IPS DF 6.9 (cell line): ENCODE data around the gene DYNLRB2.

ENCODE experiments used
- DNase-seq: peaks from one replicate; pipeline ENCODE4 v3.0.0-alpha.2; 2013; ENCODE audit warnings: low read depth, low spot score
- H3K27ac ChIP-seq: one replicate; pipeline ENCODE4 v1.5.1; 2013; ENCODE audit warnings: low read length, control low read depth
- H3K27me3 ChIP-seq: 2 replicates; pipeline ENCODE4 v1.6.1; 2013; ENCODE audit warnings: mild to moderate bottlenecking, low read length; ENCODE audit not compliant: control insufficient read depth, insufficient read depth
- H3K36me3 ChIP-seq: 2 replicates; pipeline ENCODE4 v1.6.1; 2013; ENCODE audit warnings: low read length; ENCODE audit not compliant: control insufficient read depth, insufficient read depth
- H3K4me1 ChIP-seq: 2 replicates; pipeline ENCODE4 v1.6.1; 2013; ENCODE audit warnings: low read length; ENCODE audit not compliant: control insufficient read depth, insufficient read depth
- H3K4me3 ChIP-seq: 2 replicates; pipeline ENCODE4 v1.5.1; 2013; ENCODE audit warnings: mild to moderate bottlenecking, low read length
- H3K9me3 ChIP-seq: 2 replicates; pipeline ENCODE4 v1.6.1; 2013; ENCODE audit warnings: low read length, inconsistent platforms; ENCODE audit not compliant: control insufficient read depth, insufficient read depth
- WGBS: extraction: QIAGEN DNeasy Blood & Tissue Kit; methylation state at CpG from one replicate; pipeline ENCODE4 v1.1.7; 2013; ENCODE audit warnings: mixed read lengths, missing lambda C conversion rate; ENCODE audit not compliant: insufficient read length, insufficient coverage; 5-methylcytosine and 5-hydroxymethylcytosine counted together

DYNLRB2 gene

DNA sequence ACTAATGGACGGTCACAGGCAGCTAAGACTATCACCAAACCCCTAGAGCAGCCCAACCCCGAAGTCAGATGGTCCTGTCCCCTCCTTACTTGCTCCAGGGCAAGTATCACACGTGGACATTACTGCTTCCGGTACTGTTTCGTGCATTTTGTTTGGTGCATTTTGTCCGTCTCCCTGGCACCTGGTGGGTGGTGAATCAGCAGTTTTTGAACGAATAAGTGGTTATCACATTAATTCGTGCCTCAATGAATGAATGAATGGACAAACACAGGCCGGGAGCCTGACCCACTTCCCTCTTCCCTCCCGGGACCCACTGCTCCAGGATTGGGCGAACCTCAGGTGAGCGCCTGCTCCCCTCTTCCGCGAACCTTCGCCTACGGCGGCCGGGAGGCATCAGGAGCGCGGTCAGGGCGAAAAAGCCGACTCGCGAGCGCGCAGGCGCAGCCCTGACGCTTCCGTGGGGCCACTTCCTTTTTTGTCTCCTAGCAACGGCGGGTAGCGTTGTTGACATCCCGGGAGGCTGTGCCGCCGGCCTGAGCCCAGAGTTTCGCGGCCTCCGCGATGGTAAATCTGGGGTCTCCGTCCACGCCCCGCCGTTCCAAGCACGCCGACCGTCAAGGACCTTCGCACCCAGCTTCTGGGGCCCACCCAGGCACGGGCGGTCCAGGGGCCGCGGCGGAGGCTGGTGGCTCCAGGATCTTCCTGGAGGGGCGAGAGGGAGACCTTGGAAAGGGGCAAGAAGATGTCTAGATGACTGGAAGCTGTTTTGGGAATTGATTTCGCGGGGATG is at the start of gene DYNLRB2:
Gene DYNLRB2, plus strand, starts transcription at position 478 of the 790 bp plus-strand sequence. Its CDS starts 84 bp downstream, at position 562.
- Histone ChIP-seq H3K27me3 (no peaks in the 10 kb centered on the region), H3K36me3 (no peaks in the 10 kb centered on the region), H3K4me1 (no peaks in the 10 kb centered on the region; the same call in 1 of the 2 replicates), H3K4me3 (peak within 1 kb of the TSS; percentile 66; the same call in 1 of the 2 replicates), H3K27ac (no peak within 1 kb of the TSS), H3K9me3 (no peaks in the 10 kb centered on the region)
- DNase-seq, result peak; percentile 76
- WGBS, result no CpG with 5 or more reads among the region's 55 CpGs

DNA sequence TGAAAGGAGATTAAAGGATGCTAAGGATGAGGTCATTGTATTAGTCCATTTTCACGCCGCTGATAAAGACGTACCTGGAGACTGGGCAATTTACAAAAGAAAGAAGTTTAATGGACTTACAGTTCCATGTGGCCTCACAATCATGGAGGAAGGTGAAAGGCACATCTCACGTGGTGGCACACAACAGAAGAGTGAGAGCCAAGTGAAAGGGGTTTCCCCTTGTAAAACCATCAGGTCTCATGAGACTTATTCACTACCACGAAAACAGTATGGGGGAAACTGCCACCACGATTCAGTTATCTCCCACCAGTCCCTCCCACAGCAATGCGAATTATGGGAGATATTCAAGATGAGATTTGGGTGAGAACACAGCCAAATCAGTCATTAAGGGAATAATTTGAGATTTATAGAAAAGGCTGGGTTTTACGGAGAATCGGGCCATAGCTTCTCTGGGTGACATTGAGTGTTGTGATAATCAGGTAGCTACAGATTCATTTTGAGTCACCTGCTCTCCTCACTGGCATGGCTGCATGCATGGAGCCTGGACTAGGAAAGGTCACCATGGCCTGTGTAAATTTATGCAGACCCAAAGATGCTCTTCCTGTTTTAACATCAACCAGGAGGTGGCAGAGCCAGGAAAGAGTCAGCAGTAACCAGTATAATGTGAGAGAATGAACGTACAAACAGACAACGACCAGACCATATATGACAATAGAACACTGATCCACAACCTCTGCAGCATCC is 40.5 kb upstream of the DYNLRB2 start:
- Histone ChIP-seq H3K27ac (no peak overlapping the region), H3K4me3 (no peak overlapping the region), H3K27me3 (no peaks in the 10 kb centered on the region), H3K36me3 (no peaks in the 10 kb centered on the region), H3K9me3 (no peaks in the 10 kb centered on the region), H3K4me1 (0 out of 2 replicates have a peak, but pooled peaks cover 1% of the 10 kb centered on the region)
- no CpG with 5 or more reads among the region's 11 CpGs for WGBS
- DNase-seq, result no peak

DNA sequence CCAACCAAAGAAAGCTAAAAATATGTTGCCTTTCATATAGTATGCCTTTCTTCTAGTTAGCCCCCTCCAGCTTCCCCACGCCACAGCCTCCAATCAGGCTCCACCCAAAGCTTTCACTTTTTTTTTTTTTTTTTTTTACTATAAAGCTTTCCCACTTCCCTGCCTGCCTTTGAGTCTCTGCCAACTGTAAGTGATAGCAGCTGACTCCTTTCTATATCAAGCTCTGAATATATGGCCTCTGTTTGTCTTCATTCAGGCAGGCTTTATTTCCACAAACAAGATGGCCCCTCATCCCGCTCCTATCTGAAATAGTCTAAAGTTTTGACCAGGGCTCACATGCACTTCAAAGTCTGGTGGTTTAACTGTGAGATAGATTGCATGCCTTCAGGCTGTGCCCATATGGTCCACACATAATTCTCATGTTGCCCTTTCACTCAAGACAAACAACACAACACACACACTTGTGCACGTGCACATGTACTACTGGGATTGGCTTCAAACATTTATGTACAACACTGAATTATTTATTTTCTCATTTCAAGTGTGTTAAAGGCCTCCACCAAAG is 39.8 kb upstream of the DYNLRB2 start:
- Histone ChIP-seq H3K4me1 (no peaks in the 10 kb centered on the region), H3K36me3 (no peaks in the 10 kb centered on the region), H3K27me3 (no peaks in the 10 kb centered on the region), H3K27ac (no peak overlapping the region), H3K4me3 (no peak overlapping the region), H3K9me3 (no peaks in the 10 kb centered on the region)
- no CpG with 5 or more reads among the region's 3 CpGs for WGBS
- no peak for DNase-seq

DNA sequence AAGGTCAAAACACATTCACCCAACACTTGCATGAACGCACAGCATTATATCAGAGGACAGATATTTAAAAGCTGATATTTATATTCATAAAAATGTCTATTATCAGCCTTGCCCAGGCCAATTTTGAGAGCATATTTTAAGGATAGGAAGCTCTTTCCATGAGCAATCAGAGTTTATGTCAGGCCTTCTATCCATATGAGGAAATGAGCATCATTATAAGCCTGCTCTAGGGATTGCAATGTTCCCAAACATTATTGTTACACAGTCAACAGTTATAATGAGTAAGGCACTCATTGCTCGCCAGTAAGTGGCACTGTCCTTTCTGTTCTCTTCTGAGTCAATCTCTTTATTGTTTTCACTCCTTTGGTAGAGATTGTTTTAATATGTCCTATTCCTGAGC is 37.7 kb upstream of the DYNLRB2 start:
- WGBS, result no CpG with 5 or more reads among the region's 2 CpGs
- Histone ChIP-seq H3K4me3 (no peak overlapping the region), H3K9me3 (no peaks in the 10 kb centered on the region), H3K27ac (no peak overlapping the region), H3K4me1 (no peaks in the 10 kb centered on the region), H3K36me3 (no peaks in the 10 kb centered on the region), H3K27me3 (no peaks in the 10 kb centered on the region)
- no peak for DNase-seq

DNA sequence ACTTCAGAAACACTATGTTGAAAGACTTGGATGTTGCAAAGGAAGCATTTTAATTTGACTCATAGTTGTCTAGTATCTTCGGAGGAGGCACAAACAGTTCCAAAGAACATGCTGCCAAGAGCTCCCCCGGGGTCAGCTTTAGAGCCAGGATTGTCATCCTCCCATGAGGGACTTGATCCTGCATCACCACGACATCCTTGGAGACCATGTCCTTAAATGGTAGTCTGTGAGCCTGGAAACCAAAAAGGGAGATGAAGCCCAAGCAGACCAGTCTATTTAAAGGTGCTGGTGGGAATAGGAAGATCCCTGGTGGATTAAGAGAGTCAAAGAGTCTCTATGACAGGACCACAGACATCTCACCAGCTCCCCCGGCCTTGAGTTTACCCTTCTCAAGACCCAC is 33.3 kb upstream of the DYNLRB2 start:
- DNase-seq, result no peak
- Histone ChIP-seq H3K4me3 (no peak overlapping the region), H3K36me3 (no peaks in the 10 kb centered on the region), H3K27me3 (no peaks in the 10 kb centered on the region), H3K9me3 (no peaks in the 10 kb centered on the region), H3K27ac (no peak overlapping the region), H3K4me1 (no peaks in the 10 kb centered on the region)
- WGBS, result no CpG with 5 or more reads among the region's 4 CpGs

DNA sequence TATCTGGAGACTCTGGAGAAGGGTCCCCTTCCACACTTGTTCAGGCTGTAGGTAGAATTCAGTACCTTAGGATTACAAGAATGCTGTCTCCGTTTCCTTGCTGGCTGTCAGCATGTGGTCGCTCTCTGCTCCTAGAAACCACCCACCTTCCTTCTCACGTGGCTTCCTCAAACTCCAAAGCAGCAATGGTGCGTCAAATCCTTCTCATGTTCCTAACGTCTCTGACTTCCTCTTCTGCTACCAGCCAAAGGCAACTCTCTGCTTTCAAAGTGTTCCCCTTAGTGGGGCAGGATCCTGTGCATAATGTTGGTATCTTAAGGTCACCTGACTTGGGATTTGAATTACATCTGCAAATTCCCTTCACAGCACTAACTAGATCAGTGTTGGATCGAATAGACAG is 30.9 kb upstream of the DYNLRB2 start:
- Histone ChIP-seq H3K9me3 (no peaks in the 10 kb centered on the region), H3K27ac (no peak overlapping the region), H3K27me3 (no peaks in the 10 kb centered on the region), H3K4me1 (no peaks in the 10 kb centered on the region), H3K36me3 (no peaks in the 10 kb centered on the region), H3K4me3 (no peak overlapping the region)
- DNase-seq, result no peak
- no CpG with 5 or more reads among the region's 6 CpGs for WGBS

DNA sequence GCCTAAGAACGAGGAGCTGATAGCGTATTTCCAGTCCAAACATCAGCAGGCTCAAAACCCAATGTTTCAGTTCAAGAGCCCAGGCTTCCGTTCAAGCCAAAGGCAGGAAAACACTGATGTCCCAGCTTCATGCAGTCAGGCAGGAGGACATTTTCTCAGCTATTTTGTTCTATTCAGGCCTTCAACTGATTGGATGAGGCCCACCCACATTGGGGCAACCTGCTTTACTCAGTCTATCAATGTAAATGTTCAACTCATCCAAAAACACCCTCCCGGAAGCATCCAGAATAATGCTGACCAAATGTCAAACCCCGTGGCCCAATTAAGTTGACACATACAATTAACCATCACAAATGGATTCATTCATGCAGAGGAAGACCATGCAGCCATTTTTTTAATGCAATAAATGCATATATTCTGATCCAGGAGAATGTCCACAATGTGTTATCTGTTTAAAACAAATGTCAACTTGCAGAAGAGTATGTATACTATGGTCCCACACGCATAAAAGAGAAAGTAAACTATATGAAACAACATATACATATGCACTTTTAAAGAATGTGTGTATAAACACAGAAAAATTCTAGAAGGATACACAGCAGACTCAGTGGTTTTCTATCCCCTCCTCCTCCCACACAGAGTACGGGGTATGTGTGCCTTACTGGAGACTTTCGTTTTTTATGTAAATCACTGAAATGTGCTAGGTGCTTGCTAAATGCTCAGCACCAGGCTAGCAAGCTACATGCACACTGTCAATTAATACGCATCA is 28.8 kb upstream of the DYNLRB2 start:
- Histone ChIP-seq H3K27ac (no peak overlapping the region), H3K27me3 (no peaks in the 10 kb centered on the region), H3K4me3 (no peak overlapping the region), H3K36me3 (no peaks in the 10 kb centered on the region), H3K9me3 (no peaks in the 10 kb centered on the region), H3K4me1 (no peaks in the 10 kb centered on the region)
- WGBS, result no CpG with 5 or more reads among the region's 9 CpGs
- DNase-seq, result no peak

DNA sequence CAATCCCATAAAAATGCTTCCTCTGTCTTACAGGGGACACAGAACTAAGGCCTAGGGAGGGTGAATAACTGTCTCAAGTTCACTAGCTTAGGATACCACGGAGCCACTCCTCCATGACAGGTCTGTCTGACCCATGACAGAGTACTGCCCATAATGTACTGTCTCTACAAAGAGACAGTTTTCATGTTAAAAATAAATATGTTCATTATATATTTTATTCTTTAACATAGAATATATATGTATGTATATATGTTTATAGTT is 28.3 kb upstream of the DYNLRB2 start:
- no peaks in the 10 kb centered on the region for H3K4me1 ChIP-seq
- H3K36me3 ChIP-seq, result no peaks in the 10 kb centered on the region
- no peak overlapping the region for H3K4me3 ChIP-seq
- H3K27ac ChIP-seq, result no peak overlapping the region
- H3K9me3 ChIP-seq, result no peaks in the 10 kb centered on the region
- DNase-seq, result no peak
- no peaks in the 10 kb centered on the region for H3K27me3 ChIP-seq
- no CpG with 5 or more reads among the region's 1 CpG for WGBS

DNA sequence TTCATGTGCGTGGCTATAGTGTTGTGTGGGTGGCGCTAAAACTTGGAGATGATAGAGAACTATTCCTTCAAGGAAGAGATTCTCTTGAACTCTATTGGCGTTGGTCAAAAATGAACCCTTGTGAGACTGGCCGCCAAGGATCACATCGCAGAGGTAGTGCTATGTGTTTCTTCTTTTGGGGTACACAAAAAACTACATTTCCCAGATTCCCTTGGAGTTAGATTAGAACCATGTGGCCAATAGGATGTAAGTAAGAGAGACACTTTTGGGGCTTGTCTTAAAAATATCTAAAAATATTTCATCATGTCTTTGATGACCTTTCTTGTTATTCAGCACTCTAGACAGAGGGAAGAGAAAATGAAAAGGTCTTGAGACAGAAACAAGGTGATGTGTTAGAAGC is 25.4 kb upstream of the DYNLRB2 start:
- Histone ChIP-seq H3K27me3 (no peaks in the 10 kb centered on the region), H3K4me1 (no peaks in the 10 kb centered on the region), H3K9me3 (no peaks in the 10 kb centered on the region), H3K36me3 (no peaks in the 10 kb centered on the region), H3K27ac (no peak overlapping the region), H3K4me3 (no peak overlapping the region)
- DNase-seq, result no peak
- WGBS, result no CpG with 5 or more reads among the region's 5 CpGs

DNA sequence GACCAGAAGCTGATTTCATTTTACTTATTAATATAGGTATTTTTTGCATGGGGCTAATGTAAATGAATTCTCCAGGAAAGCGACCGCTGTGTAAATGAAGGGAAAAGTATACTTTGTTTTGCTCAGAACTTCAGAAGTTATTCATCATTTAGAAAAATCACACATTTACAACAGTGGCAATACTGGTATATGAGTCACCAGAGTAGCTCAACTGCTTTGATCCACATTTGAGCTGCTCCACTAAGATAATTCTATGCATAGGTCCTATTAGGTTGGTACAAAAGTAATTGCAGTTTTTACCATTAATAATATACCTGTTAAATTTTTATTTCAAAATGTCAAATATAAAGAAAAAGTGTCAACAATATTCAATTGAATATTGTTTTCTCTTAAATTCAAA is 22.9 kb upstream of the DYNLRB2 start:
- Histone ChIP-seq H3K27ac (no peak overlapping the region), H3K9me3 (no peaks in the 10 kb centered on the region), H3K27me3 (no peaks in the 10 kb centered on the region), H3K36me3 (no peaks in the 10 kb centered on the region), H3K4me1 (no peaks in the 10 kb centered on the region), H3K4me3 (no peak overlapping the region)
- no CpG with 5 or more reads among the region's 2 CpGs for WGBS
- no peak for DNase-seq
